ENCODE data around the gene ARHGAP24. TPM values are rescaled to one million over a fixed set of nuclear protein-coding genes. Genes with fewer than 3 reads are reported as not detected.

Gene ARHGAP24
- total RNA-seq, 4 donors from 2014 or later: 3.6 to 35.3 (median 7.2) TPM

DNA sequence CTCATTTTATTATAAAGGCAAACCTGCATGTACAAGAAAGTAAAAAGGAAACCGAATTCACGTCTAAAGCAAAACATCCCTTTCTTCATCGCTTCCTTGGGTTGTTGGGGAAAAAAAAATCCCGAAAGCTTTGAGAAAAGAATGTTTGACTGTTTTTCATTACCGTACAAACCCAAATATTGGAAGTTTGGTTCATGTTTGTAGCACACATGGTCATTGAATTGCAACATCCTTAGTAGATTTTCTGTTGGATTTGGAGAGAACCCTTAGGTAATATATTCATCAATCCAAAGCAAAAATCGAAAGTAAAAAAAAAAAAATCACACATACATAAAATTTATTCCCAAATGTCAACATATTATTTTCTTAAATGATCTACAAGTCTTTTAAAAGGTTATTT lies 464.6 kb downstream of the ARHGAP24 start:
- Histone ChIP-seq H3K36me3 (peaks cover 0 to 4% (median 0%) of the 10 kb centered on the region in 3 donors), H3K4me3 (no peak overlapping the region), H3K27me3 (no peaks in the 10 kb centered on the region), H3K9me3 (no peaks in the 10 kb centered on the region), H3K4me1 (no peaks in the 10 kb centered on the region), H3K27ac (no peak overlapping the region)
- intact Hi-C loops (cut with DNase I): no loop called here
- WGBS, 2 donors: 78 to 80% methylated on average over 6 of the region's 6 CpGs
- no peak for DNase-seq
- TF ChIP-seq POLR2A (IDR thresholded peaks at IDR 0.05): no peak
- TF ChIP-seq, protein P1, sequence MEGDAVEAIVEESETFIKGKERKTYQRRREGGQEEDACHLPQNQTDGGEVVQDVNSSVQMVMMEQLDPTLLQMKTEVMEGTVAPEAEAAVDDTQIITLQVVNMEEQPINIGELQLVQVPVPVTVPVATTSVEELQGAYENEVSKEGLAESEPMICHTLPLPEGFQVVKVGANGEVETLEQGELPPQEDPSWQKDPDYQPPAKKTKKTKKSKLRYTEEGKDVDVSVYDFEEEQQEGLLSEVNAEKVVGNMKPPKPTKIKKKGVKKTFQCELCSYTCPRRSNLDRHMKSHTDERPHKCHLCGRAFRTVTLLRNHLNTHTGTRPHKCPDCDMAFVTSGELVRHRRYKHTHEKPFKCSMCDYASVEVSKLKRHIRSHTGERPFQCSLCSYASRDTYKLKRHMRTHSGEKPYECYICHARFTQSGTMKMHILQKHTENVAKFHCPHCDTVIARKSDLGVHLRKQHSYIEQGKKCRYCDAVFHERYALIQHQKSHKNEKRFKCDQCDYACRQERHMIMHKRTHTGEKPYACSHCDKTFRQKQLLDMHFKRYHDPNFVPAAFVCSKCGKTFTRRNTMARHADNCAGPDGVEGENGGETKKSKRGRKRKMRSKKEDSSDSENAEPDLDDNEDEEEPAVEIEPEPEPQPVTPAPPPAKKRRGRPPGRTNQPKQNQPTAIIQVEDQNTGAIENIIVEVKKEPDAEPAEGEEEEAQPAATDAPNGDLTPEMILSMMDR (IDR thresholded peaks at IDR 0.05): no peak

DNA sequence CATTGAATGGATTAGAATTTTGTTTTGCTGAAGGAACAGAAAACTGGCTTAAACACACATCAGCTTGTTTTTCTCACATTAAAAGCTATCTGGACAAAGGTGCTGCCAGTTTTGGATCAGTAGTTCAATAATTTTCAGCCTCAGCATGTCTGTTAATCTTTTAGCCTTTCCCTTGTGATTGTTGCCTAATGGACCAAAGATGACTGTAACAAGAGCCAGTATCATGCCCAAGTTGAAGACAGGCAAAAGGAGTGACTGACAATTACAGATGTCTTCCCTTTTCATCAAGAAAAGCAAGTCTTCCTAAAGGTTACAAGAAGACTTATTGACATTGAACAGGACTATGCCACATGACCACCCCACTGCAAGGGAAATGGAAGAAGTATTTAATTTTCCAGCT lies 465.2 kb downstream of the ARHGAP24 start:
- H3K27ac ChIP-seq: no peak overlapping the region

DNA sequence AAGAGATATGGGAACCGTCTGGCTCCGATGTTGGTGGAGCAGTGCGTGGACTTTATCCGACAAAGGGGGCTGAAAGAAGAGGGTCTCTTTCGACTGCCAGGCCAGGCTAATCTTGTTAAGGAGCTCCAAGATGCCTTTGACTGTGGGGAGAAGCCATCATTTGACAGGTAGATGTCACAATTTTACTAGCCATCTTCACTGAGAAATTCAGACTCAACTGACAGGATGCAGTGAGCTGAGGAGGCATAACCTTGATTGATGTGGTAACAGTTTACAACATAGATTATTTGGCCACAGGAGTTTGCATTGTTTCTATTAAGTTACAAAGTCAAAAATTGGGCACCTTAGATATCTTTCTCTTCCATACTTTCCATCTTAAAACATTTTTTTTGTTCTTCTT lies 467.2 kb downstream of the ARHGAP24 start:
- intact Hi-C loops (cut with DNase I): no loop called here
- no peaks in the 10 kb centered on the region for H3K9me3 ChIP-seq
- H3K27ac ChIP-seq: no peak overlapping the region
- H3K27me3 ChIP-seq: no peaks in the 10 kb centered on the region
- DNase-seq: no peak
- 84 to 97% methylated on average over 5 of the region's 5 CpGs for WGBS, 2 donors
- peaks cover 0 to 4% (median 0%) of the 10 kb centered on the region in 3 donors for H3K36me3 ChIP-seq
- H3K4me1 ChIP-seq: no peaks in the 10 kb centered on the region
- TF ChIP-seq POLR2A (IDR thresholded peaks at IDR 0.05): no peak
- TF ChIP-seq, protein P1 (IDR thresholded peaks at IDR 0.05): no peak
- no peak overlapping the region for H3K4me3 ChIP-seq

More for the DNA sequence above, 465.2 kb downstream of the ARHGAP24 start:
- Histone ChIP-seq H3K36me3 (peaks cover 0 to 4% (median 0%) of the 10 kb centered on the region in 3 donors), H3K9me3 (no peaks in the 10 kb centered on the region), H3K27me3 (no peaks in the 10 kb centered on the region), H3K4me3 (no peak overlapping the region), H3K4me1 (no peaks in the 10 kb centered on the region)
- intact Hi-C loops (cut with DNase I): no loop called here
- TF ChIP-seq, protein P1 (IDR thresholded peaks at IDR 0.05): no peak
- TF ChIP-seq POLR2A (IDR thresholded peaks at IDR 0.05): no peak
- DNase-seq: no peak

DNA sequence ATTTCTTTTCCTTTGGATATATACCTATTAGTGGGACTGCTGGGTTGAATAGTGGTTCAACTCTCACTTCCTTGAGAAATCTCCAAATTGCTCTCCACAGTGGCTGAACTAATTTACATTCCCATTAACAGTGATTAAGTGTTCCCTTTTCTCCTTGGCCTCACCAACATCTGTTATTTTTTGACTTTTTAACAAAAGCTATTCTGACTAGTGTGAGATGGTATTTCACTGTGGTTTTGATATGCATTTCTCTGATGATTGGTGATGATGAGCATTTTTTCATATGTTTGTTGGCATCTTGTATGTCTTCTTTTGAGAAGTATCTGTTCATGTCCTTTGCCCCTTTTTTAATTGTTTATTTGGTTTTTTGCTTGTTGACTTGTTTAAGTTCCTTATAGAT lies 471.9 kb downstream of the ARHGAP24 start:
- no peak overlapping the region for H3K27ac ChIP-seq
- no peaks in the 10 kb centered on the region for H3K4me1 ChIP-seq
- H3K36me3 ChIP-seq: peaks cover 0 to 4% (median 0%) of the 10 kb centered on the region in 3 donors
- no peak for DNase-seq
- H3K9me3 ChIP-seq: no peaks in the 10 kb centered on the region
- no peaks in the 10 kb centered on the region for H3K27me3 ChIP-seq
- H3K4me3 ChIP-seq: no peak overlapping the region
- no peak for TF ChIP-seq POLR2A (IDR thresholded peaks at IDR 0.05)
- TF ChIP-seq, protein P1 (IDR thresholded peaks at IDR 0.05): no peak
- intact Hi-C loops (cut with DNase I): no loop called here

DNA sequence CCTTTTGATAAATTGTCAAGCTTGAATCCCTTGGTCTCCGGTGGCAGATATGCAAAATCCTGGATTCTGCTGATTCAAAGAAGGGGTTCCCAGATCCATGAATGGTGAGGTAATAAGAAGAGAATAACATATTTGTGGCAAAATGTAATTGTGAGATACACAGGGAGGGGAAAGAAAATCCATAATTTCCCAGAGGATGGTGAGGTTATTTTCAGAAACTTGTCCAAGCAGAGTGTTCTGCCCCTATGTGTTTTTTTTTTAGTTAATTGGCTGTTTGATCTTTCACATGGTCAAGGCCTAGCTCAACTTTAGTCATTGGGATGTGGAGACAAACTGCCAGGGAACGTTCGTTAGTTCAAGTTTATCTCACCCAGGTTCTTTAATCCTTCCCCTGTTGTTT lies 476.1 kb downstream of the ARHGAP24 start:
- H3K9me3 ChIP-seq: no peaks in the 10 kb centered on the region
- H3K4me1 ChIP-seq: no peaks in the 10 kb centered on the region
- no peak for TF ChIP-seq POLR2A (IDR thresholded peaks at IDR 0.05)
- TF ChIP-seq, protein P1 (IDR thresholded peaks at IDR 0.05): no peak
- intact Hi-C loops (cut with DNase I): no loop called here
- no peak for DNase-seq
- no peaks in the 10 kb centered on the region for H3K27me3 ChIP-seq
- no peak overlapping the region for H3K4me3 ChIP-seq
- H3K36me3 ChIP-seq: no peaks in the 10 kb centered on the region
- H3K27ac ChIP-seq: no peak overlapping the region
- 80 to 97% methylated on average over 3 of the region's 3 CpGs for WGBS, 2 donors

All from esophagus squamous epithelium (tissue), 5 donors.